ENCODE results near the gene CEP350.

Gene CEP350

GRCh38 chr1:180065408-180065807, 110.8 kb downstream of the CEP350 start:
- no peak for DNase-seq (ENCODE audit: low spot score)

- no peak for DNase-seq (ENCODE audit: low spot score)
Observed at GRCh38 chr1:180066150-180066549, 111.5 kb downstream of the CEP350 start.

GRCh38 chr1:180070286-180070685, 115.7 kb downstream of the CEP350 start:
- no peak for DNase-seq (ENCODE audit: low spot score)

- no peak for DNase-seq (ENCODE audit: low spot score)
Observed at GRCh38 chr1:180071759-180072158, 117.1 kb downstream of the CEP350 start.

- no peak for DNase-seq (ENCODE audit: low spot score)
Observed at GRCh38 chr1:180080439-180080838, 125.8 kb downstream of the CEP350 start.

- no peak for DNase-seq (ENCODE audit: low spot score)
Observed at GRCh38 chr1:180081474-180081873, 126.9 kb downstream of the CEP350 start.

- peak; percentile 4 for DNase-seq (ENCODE audit: low spot score)
Observed at GRCh38 chr1:180083164-180083563, 128.6 kb downstream of the CEP350 start.

- no peak for DNase-seq (ENCODE audit: low spot score)
Observed at GRCh38 chr1:180084867-180085266, 130.3 kb downstream of the CEP350 start.

GRCh38 chr1:180085331-180085730, 130.7 kb downstream of the CEP350 start:
- no peak for DNase-seq (ENCODE audit: low spot score)

GRCh38 chr1:180092931-180093650, 138.5 kb downstream of the CEP350 start:
- DNase-seq (ENCODE audit: low spot score) = no peak

GRCh38 chr1:180094705-180095295, 140.2 kb downstream of the CEP350 start:
- DNase-seq (ENCODE audit: low spot score) = peak; percentile 14

GRCh38 chr1:180096584-180097325, 142.1 kb downstream of the CEP350 start:
- no peak for DNase-seq (ENCODE audit: low spot score)

- no peak for DNase-seq (ENCODE audit: low spot score)
Observed at GRCh38 chr1:180097326-180097605, 142.7 kb downstream of the CEP350 start.

- no peak for DNase-seq (ENCODE audit: low spot score)
Observed at GRCh38 chr1:180101411-180101810, 146.8 kb downstream of the CEP350 start.

GRCh38 chr1:180103819-180104218, 149.2 kb downstream of the CEP350 start:
- DNase-seq (ENCODE audit: low spot score) = no peak

- no peak for DNase-seq (ENCODE audit: low spot score)
Observed at GRCh38 chr1:180112091-180112490, 157.5 kb downstream of the CEP350 start.

- DNase-seq (ENCODE audit: low spot score) = no peak
Observed at GRCh38 chr1:180112984-180113647, 158.5 kb downstream of the CEP350 start.

GRCh38 chr1:180114396-180114945, 159.9 kb downstream of the CEP350 start:
- no peak for DNase-seq (ENCODE audit: low spot score)

- DNase-seq (ENCODE audit: low spot score) = no peak
Observed at GRCh38 chr1:180116964-180117763, 162.6 kb downstream of the CEP350 start.

- DNase-seq (ENCODE audit: low spot score) = peak; percentile 67
Observed at GRCh38 chr1:180117764-180118116, 163.1 kb downstream of the CEP350 start.

GRCh38 chr1:180119837-180120236, 165.2 kb downstream of the CEP350 start:
- no peak for DNase-seq (ENCODE audit: low spot score)

- no peak for DNase-seq (ENCODE audit: low spot score)
Observed at GRCh38 chr1:180123463-180123936, 168.9 kb downstream of the CEP350 start.

All from AG08396 (cell line).